ENCODE data around the gene HERC2.

DNA sequence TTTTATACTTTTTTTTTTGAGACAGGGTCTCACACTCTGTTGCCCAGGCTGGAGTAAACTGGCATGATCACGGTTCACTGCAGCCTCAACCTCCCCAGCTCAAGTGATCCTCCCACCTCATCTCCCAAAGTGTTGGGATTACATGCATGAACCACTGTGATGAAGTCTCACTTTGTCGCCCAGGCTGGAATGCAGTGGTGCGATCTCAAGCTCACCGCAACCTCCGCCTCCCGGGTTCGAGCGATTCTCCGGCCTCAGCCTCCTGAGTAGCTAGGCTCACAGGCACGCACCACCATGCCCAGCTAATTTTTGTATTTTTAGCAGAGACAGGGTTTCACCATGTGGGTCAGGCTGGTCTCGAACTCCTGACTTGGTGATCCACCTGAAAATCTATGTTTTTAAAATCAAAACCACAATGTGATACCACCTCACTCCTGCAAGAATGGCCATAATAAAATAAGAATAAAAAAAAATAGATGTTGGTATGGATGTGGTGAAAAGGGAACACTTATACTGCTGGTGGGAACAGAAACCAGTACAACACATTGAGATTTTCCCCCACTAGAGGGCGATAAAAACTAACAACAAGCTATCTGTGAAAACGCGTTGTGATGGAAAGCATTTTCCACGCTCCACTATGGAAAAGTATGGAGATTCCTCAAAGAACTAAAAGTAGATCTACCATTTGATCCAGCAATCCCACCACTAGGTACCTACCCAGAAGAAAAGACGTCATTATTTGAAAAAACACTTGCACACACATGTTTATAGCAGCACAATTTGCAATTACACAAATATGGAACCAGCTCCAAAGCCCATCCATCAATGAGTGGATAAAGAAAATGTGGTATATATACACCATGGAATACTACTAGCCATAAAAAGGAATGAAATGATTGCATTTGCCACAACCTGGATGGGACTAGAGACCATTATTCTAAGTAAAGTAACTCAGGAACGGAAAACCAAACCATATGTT is 196.0 kb downstream of the HERC2 start:
- TF ChIP-seq CEBPB (IDR thresholded peaks at IDR 0.05; ENCODE audit: low read depth, low read length) (no peak), POLR2A (IDR thresholded peaks at IDR 0.05; ENCODE audit: low read depth, low read length) (no peak), RCOR1 (IDR thresholded peaks at IDR 0.05; ENCODE audit: insufficient replicate concordance, low read length) (no peak), NFE2L2 (IDR thresholded peaks at IDR 0.05; ENCODE audit: low read depth, low read length) (no peak), MAFK (IDR thresholded peaks at IDR 0.05; ENCODE audit: low read depth, low read length) (no peak)
- TF ChIP-seq, protein P1, sequence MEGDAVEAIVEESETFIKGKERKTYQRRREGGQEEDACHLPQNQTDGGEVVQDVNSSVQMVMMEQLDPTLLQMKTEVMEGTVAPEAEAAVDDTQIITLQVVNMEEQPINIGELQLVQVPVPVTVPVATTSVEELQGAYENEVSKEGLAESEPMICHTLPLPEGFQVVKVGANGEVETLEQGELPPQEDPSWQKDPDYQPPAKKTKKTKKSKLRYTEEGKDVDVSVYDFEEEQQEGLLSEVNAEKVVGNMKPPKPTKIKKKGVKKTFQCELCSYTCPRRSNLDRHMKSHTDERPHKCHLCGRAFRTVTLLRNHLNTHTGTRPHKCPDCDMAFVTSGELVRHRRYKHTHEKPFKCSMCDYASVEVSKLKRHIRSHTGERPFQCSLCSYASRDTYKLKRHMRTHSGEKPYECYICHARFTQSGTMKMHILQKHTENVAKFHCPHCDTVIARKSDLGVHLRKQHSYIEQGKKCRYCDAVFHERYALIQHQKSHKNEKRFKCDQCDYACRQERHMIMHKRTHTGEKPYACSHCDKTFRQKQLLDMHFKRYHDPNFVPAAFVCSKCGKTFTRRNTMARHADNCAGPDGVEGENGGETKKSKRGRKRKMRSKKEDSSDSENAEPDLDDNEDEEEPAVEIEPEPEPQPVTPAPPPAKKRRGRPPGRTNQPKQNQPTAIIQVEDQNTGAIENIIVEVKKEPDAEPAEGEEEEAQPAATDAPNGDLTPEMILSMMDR (conservative IDR thresholded peaks at IDR 0.05; ENCODE audit: low read depth, low read length) = peak; percentile 54
- TF ChIP-seq, protein P2, sequence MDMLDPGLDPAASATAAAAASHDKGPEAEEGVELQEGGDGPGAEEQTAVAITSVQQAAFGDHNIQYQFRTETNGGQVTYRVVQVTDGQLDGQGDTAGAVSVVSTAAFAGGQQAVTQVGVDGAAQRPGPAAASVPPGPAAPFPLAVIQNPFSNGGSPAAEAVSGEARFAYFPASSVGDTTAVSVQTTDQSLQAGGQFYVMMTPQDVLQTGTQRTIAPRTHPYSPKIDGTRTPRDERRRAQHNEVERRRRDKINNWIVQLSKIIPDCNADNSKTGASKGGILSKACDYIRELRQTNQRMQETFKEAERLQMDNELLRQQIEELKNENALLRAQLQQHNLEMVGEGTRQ (IDR thresholded peaks at IDR 0.05; ENCODE audit: low read depth, low read length) = no peak
